HL-60 (cell line): ENCODE measurements around the gene ALDH7A1.

Source experiments
- DNase-seq, 2 experiments: peaks; one replicate each; pipeline ENCODE4 v3.0.0-alpha.2; 2010 to 2020; ENCODE audit warnings: low read depth in 1 of 2, low spot score in 1 of 2
- H3K27ac ChIP-seq: fragments of 250-450 bp; sonication (Bioruptor Pico); replicated peaks from 2 replicates; pipeline ENCODE4 v1.5.1; 2020; ENCODE audit warnings: mild to moderate bottlenecking, moderate library complexity
- H3K27me3 ChIP-seq: fragments of 250-450 bp; sonication (Bioruptor Pico); 2 replicates; pipeline ENCODE4 v1.5.1; 2021; ENCODE audit warnings: mild to moderate bottlenecking, moderate library complexity; ENCODE audit not compliant: insufficient read depth, poor library complexity, severe bottlenecking
- H3K4me3 ChIP-seq: replicated peaks from 2 replicates; pipeline ENCODE4 v1.5.1; 2011; ENCODE audit warnings: mild to moderate bottlenecking, control low read depth, low read length; ENCODE audit not compliant: insufficient read depth
- CTCF ChIP-seq: IDR thresholded peaks from one replicate; pipeline ENCODE4 v1.5.1; 2011; ENCODE audit warnings: low read length, control low read depth, inconsistent platforms; ENCODE audit not compliant: insufficient read depth
- GABPA ChIP-seq: IDR thresholded peaks from 2 replicates; pipeline ENCODE4 v1.6.1; 2012; ENCODE audit warnings: low read depth
- POLR2AphosphoS5 ChIP-seq: IDR thresholded peaks from 2 replicates; pipeline ENCODE4 v1.6.1; 2012; ENCODE audit warnings: low read depth
- REST ChIP-seq: IDR thresholded peaks from 2 replicates; pipeline ENCODE4 v1.6.1; 2012; ENCODE audit warnings: low read depth; ENCODE audit not compliant: insufficient replicate concordance
- SPI1 ChIP-seq: IDR thresholded peaks from 2 replicates; pipeline ENCODE4 v1.6.1; 2012; ENCODE audit warnings: low read depth, mild to moderate bottlenecking, borderline replicate concordance

The ALDH7A1 gene

GRCh38 chr5:126589536-126590297 is 5.3 kb downstream of the ALDH7A1 start:
- Histone ChIP-seq H3K4me3 (no peak overlapping the region), H3K27me3 (peaks cover under 1% of the 10 kb centered on the region), H3K27ac (no peak overlapping the region)
- no peak for DNase-seq
- TF ChIP-seq POLR2AphosphoS5 (no peak), GABPA (no peak), SPI1 (no peak), CTCF (no peak), REST (no peak)

GRCh38 chr5:126587551-126588390 is 7.2 kb downstream of the ALDH7A1 start:
- Histone ChIP-seq H3K27me3 (no peaks in the 10 kb centered on the region), H3K4me3 (no peak overlapping the region), H3K27ac (no peak overlapping the region)
- TF ChIP-seq POLR2AphosphoS5, result no peak
- TF ChIP-seq REST, result no peak
- no peak for TF ChIP-seq SPI1
- no peak for TF ChIP-seq CTCF
- DNase-seq, result no peak

GRCh38 chr5:126583761-126584160 is 11.3 kb downstream of the ALDH7A1 start:
- Histone ChIP-seq H3K27ac (no peak overlapping the region), H3K4me3 (no peak overlapping the region), H3K27me3 (no peaks in the 10 kb centered on the region)
- no peak for DNase-seq
- TF ChIP-seq SPI1, result no peak

- TF ChIP-seq SPI1, result no peak
- TF ChIP-seq GABPA, result no peak
- no peak for TF ChIP-seq CTCF
- no peak for TF ChIP-seq REST
- no peak for TF ChIP-seq POLR2AphosphoS5
- H3K27me3 ChIP-seq, result no peaks in the 10 kb centered on the region
- no peak overlapping the region for H3K27ac ChIP-seq
- no peak for DNase-seq
- H3K4me3 ChIP-seq, result no peak overlapping the region
Observed at GRCh38 chr5:126579716-126580115, 15.3 kb downstream of the ALDH7A1 start.
